CD8-positive, alpha-beta memory T cell (primary cell): ENCODE data around the gene ADPRH. TPM values are rescaled to one million over a fixed set of nuclear protein-coding genes. Genes with fewer than 3 reads are reported as not detected.
A peak's percentile ranks its signal among the peaks of the same experiment; 100 is the strongest.

Source experiments
- CTCF ChIA-PET: fragments of 350-600 bp; sonication (Branson Sonifier 250); formaldehyde crosslinking; loops from one replicate; lab custom pipeline; 2021; ENCODE audit warnings: antibody characterized with exemption; lab: Charles Lee
- POLR2A ChIA-PET: fragments of 350-600 bp; sonication (Branson Sonifier 250); formaldehyde crosslinking; loops from one replicate; lab custom pipeline; 2021; ENCODE audit warnings: antibody characterized with exemption; lab: Charles Lee
- DNase-seq, 5 donors: peaks; one replicate each; pipeline versions ENCODE4 v3.0.0 to v3.0.0-alpha.2; 2020 to 2022; ENCODE audit warnings: mixed read lengths in 1 of 5
- H3K27ac ChIP-seq: one replicate; pipeline ENCODE4 v1.7.0; 2013; ENCODE audit warnings: low read depth, mild to moderate bottlenecking, low read length, moderate library complexity
- H3K27me3 ChIP-seq: 2 replicates; pipeline ENCODE4 v1.7.0; 2013; ENCODE audit warnings: low read length, mild to moderate bottlenecking; ENCODE audit not compliant: insufficient read depth, poor library complexity, severe bottlenecking
- H3K36me3 ChIP-seq: 2 replicates; pipeline ENCODE4 v1.7.0; 2013; ENCODE audit warnings: mild to moderate bottlenecking, low read length, moderate library complexity; ENCODE audit not compliant: insufficient read depth
- H3K4me1 ChIP-seq: 2 replicates; pipeline ENCODE4 v1.7.0; 2013; ENCODE audit warnings: mild to moderate bottlenecking, low read length, moderate library complexity; ENCODE audit not compliant: insufficient read depth
- H3K4me3 ChIP-seq: 2 replicates; pipeline ENCODE4 v1.7.0; 2013; ENCODE audit warnings: mild to moderate bottlenecking, low read length
- H3K9me3 ChIP-seq: 2 replicates; pipeline ENCODE4 v1.7.0; 2013; ENCODE audit warnings: mild to moderate bottlenecking, low read length
- H3K27ac Mint-ChIP-seq, 8 donors: one replicate each; pipeline ENCODE4 v1.8.0; 2020 to 2021; ENCODE audit warnings: mixed read lengths in 8 of 8, mild to moderate bottlenecking in 6 of 8, inconsistent platforms in 3 of 8, moderate library complexity in 3 of 8
- H3K27me3 Mint-ChIP-seq, 2 donors: one replicate each; pipeline ENCODE4 v1.8.0; 2020 to 2021; ENCODE audit warnings: mixed read lengths in 2 of 2, mild to moderate bottlenecking in 1 of 2, moderate library complexity in 1 of 2
- H3K36me3 Mint-ChIP-seq, 3 donors: one replicate each; pipeline ENCODE4 v1.8.0; 2020 to 2021; ENCODE audit warnings: mixed read lengths in 3 of 3, inconsistent platforms in 1 of 3, mild to moderate bottlenecking in 1 of 3
- H3K4me1 Mint-ChIP-seq, 3 donors: one replicate each; pipeline ENCODE4 v1.8.0; 2020 to 2021; ENCODE audit warnings: mixed read lengths in 3 of 3, inconsistent platforms in 1 of 3, mild to moderate bottlenecking in 1 of 3
- H3K4me3 Mint-ChIP-seq, 7 donors: one replicate each; pipeline ENCODE4 v1.8.0; 2020 to 2021; ENCODE audit warnings: mixed read lengths in 7 of 7, mild to moderate bottlenecking in 6 of 7, moderate library complexity in 4 of 7, inconsistent platforms in 2 of 7
- H3K9me3 Mint-ChIP-seq, 5 donors: one replicate each; pipeline ENCODE4 v1.8.0; 2020 to 2022; ENCODE audit warnings: mixed read lengths in 5 of 5, mild to moderate bottlenecking in 3 of 5, moderate library complexity in 2 of 5, inconsistent platforms in 1 of 5
- polyA plus RNA-seq: library from polyadenylated mRNA; unstranded; fragments of 300-500 nt; fragmentation: Illumina TruSeq; gene quantifications from one replicate; pipeline ENCODE4 v1.2.3, GENCODE V29; 2021
- total RNA-seq, 2 experiments: library from RNA; stranded (reverse); gene quantifications; one replicate each; pipeline ENCODE4 v1.2.3, GENCODE V29; 2021

Gene ADPRH
- total and polyA plus RNA-seq, 3 experiments from 2014 or later, result 2.5 to 7.9 (median 6.8) TPM

GRCh38 chr3:119582178-119582577, 2.9 kb downstream of the ADPRH start:
- H3K9me3 Mint-ChIP-seq, result no peaks in the 10 kb centered on the region
- Histone ChIP-seq H3K27me3 (no peaks in the 10 kb centered on the region), H3K4me3 (no peak overlapping the region), H3K27ac (no peak overlapping the region), H3K9me3 (no peaks in the 10 kb centered on the region), H3K36me3 (no peaks in the 10 kb centered on the region), H3K4me1 (no peaks in the 10 kb centered on the region)
- peak overlapping the region in 2 of 8 donors; percentile 4 to 58 for H3K27ac Mint-ChIP-seq
- ChIA-PET CTCF (no interaction called here), POLR2A (no interaction called here)
- H3K4me1 Mint-ChIP-seq, result peaks cover 15 to 24% (median 15%) of the 10 kb centered on the region in 3 donors
- DNase-seq, result no peak
- peaks cover 0 to 6% (median 0%) of the 10 kb centered on the region in 3 donors for H3K36me3 Mint-ChIP-seq
- H3K4me3 Mint-ChIP-seq, result peak overlapping the region in 1 of 7 donors; percentile 35
- peaks cover 3 to 7% of the 10 kb centered on the region in 2 donors for H3K27me3 Mint-ChIP-seq

GRCh38 chr3:119585208-119585607, 5.9 kb downstream of the ADPRH start:
- H3K4me3 ChIP-seq, result no peak overlapping the region
- H3K27me3 ChIP-seq, result no peaks in the 10 kb centered on the region
- no peaks in the 10 kb centered on the region for H3K4me1 ChIP-seq
- H3K27ac ChIP-seq, result no peak overlapping the region
- ChIA-PET CTCF (no interaction called here), POLR2A (no interaction called here)
- H3K36me3 Mint-ChIP-seq, result peaks cover 0 to 1% (median 0%) of the 10 kb centered on the region in 3 donors
- DNase-seq, result no peak
- peaks cover 0 to 13% of the 10 kb centered on the region in 2 donors for H3K27me3 Mint-ChIP-seq
- no peak overlapping the region for H3K27ac Mint-ChIP-seq
- H3K9me3 Mint-ChIP-seq, result no peaks in the 10 kb centered on the region
- H3K9me3 ChIP-seq, result no peaks in the 10 kb centered on the region
- H3K4me3 Mint-ChIP-seq, result no peak overlapping the region
- H3K36me3 ChIP-seq, result no peaks in the 10 kb centered on the region
- peaks cover 4 to 13% (median 5%) of the 10 kb centered on the region in 3 donors for H3K4me1 Mint-ChIP-seq

GRCh38 chr3:119585856-119586570, 6.7 kb downstream of the ADPRH start:
- ChIA-PET POLR2A (no interaction called here), CTCF (no interaction called here)
- H3K4me1 Mint-ChIP-seq, result peaks cover 0 to 9% (median 0%) of the 10 kb centered on the region in 3 donors
- H3K36me3 Mint-ChIP-seq, result peaks cover 0 to 1% (median 0%) of the 10 kb centered on the region in 3 donors
- H3K4me1 ChIP-seq, result no peaks in the 10 kb centered on the region
- no peak overlapping the region for H3K27ac ChIP-seq
- H3K4me3 ChIP-seq, result no peak overlapping the region
- H3K27ac Mint-ChIP-seq, result no peak overlapping the region
- no peaks in the 10 kb centered on the region for H3K36me3 ChIP-seq
- peaks cover 0 to 16% of the 10 kb centered on the region in 2 donors for H3K27me3 Mint-ChIP-seq
- H3K9me3 Mint-ChIP-seq, result no peaks in the 10 kb centered on the region
- no peaks in the 10 kb centered on the region for H3K9me3 ChIP-seq
- H3K4me3 Mint-ChIP-seq, result no peak overlapping the region
- no peaks in the 10 kb centered on the region for H3K27me3 ChIP-seq
- no peak for DNase-seq

GRCh38 chr3:119586733-119587172, 7.5 kb downstream of the ADPRH start:
- Mint-ChIP-seq H3K27ac (no peak overlapping the region), H3K4me3 (no peak overlapping the region), H3K9me3 (no peaks in the 10 kb centered on the region), H3K27me3 (peaks cover under 1 to 16% of the 10 kb centered on the region in 2 donors), H3K4me1 (peaks cover 0 to 6% (median 0%) of the 10 kb centered on the region in 3 donors), H3K36me3 (peaks cover 0 to 1% (median 0%) of the 10 kb centered on the region in 3 donors)
- no peak for DNase-seq
- Histone ChIP-seq H3K27ac (no peak overlapping the region), H3K36me3 (no peaks in the 10 kb centered on the region), H3K9me3 (no peaks in the 10 kb centered on the region), H3K4me1 (no peaks in the 10 kb centered on the region), H3K27me3 (no peaks in the 10 kb centered on the region), H3K4me3 (no peak overlapping the region)
- CTCF ChIA-PET, result interaction anchor here (1.2 kb wide), 1 partner anchor 15 kb away, joined by 4 read pairs; no protein-coding TSS in a partner anchor
- POLR2A ChIA-PET, result no interaction called here

- POLR2A ChIA-PET, result no interaction called here
- Histone ChIP-seq H3K27me3 (no peaks in the 10 kb centered on the region), H3K4me1 (no peaks in the 10 kb centered on the region), H3K9me3 (no peaks in the 10 kb centered on the region), H3K36me3 (no peaks in the 10 kb centered on the region), H3K27ac (no peak overlapping the region), H3K4me3 (no peak overlapping the region)
- Mint-ChIP-seq H3K27ac (no peak overlapping the region), H3K9me3 (no peaks in the 10 kb centered on the region), H3K36me3 (peaks cover 0 to 1% (median 0%) of the 10 kb centered on the region in 3 donors), H3K4me3 (no peak overlapping the region), H3K4me1 (no peaks in the 10 kb centered on the region), H3K27me3 (peaks cover 6 to 16% of the 10 kb centered on the region in 2 donors)
- no peak for DNase-seq
- CTCF ChIA-PET, result interaction anchor here (1.2 kb wide), 1 partner anchor 13 kb away, joined by 4 read pairs; no protein-coding TSS in a partner anchor
Observed at GRCh38 chr3:119588112-119588511, 8.8 kb downstream of the ADPRH start.

GRCh38 chr3:119589102-119589773, 9.9 kb downstream of the ADPRH start:
- ChIA-PET POLR2A (no interaction called here), CTCF (no interaction called here)

GRCh38 chr3:119590706-119591105, 11.4 kb downstream of the ADPRH start:
- peaks cover 0 to 1% (median 0%) of the 10 kb centered on the region in 3 donors for H3K36me3 Mint-ChIP-seq
- H3K27me3 Mint-ChIP-seq, result peaks cover 6 to 16% of the 10 kb centered on the region in 2 donors
- Histone ChIP-seq H3K27me3 (no peaks in the 10 kb centered on the region), H3K4me3 (no peak overlapping the region), H3K36me3 (no peaks in the 10 kb centered on the region), H3K4me1 (no peaks in the 10 kb centered on the region), H3K9me3 (no peaks in the 10 kb centered on the region), H3K27ac (no peak overlapping the region)
- H3K27ac Mint-ChIP-seq, result peak overlapping the region in 1 of 8 donors; percentile 68
- H3K9me3 Mint-ChIP-seq, result no peaks in the 10 kb centered on the region
- no peak for DNase-seq
- H3K4me3 Mint-ChIP-seq, result no peak overlapping the region
- no peaks in the 10 kb centered on the region for H3K4me1 Mint-ChIP-seq
- ChIA-PET POLR2A (no interaction called here), CTCF (no interaction called here)

More at GRCh38 chr3:119589102-119589773, 9.9 kb downstream of the ADPRH start:
- Histone ChIP-seq H3K27me3 (no peaks in the 10 kb centered on the region), H3K27ac (no peak overlapping the region), H3K4me1 (no peaks in the 10 kb centered on the region), H3K36me3 (no peaks in the 10 kb centered on the region), H3K4me3 (no peak overlapping the region), H3K9me3 (no peaks in the 10 kb centered on the region)
- Mint-ChIP-seq H3K36me3 (peaks cover 0 to 1% (median 0%) of the 10 kb centered on the region in 3 donors), H3K4me3 (no peak overlapping the region), H3K27me3 (peaks cover 6 to 16% of the 10 kb centered on the region in 2 donors), H3K9me3 (no peaks in the 10 kb centered on the region), H3K4me1 (no peaks in the 10 kb centered on the region), H3K27ac (no peak overlapping the region)
- DNase-seq, result no peak

GRCh38 chr3:119592861-119593260, 13.6 kb downstream of the ADPRH start:
- no peaks in the 10 kb centered on the region for H3K4me1 Mint-ChIP-seq
- CTCF ChIA-PET, result no interaction called here
- H3K9me3 ChIP-seq, result no peaks in the 10 kb centered on the region
- H3K9me3 Mint-ChIP-seq, result no peaks in the 10 kb centered on the region
- peaks cover 0 to 1% (median 0%) of the 10 kb centered on the region in 3 donors for H3K36me3 Mint-ChIP-seq
- H3K27me3 Mint-ChIP-seq, result peaks cover 6 to 16% of the 10 kb centered on the region in 2 donors
- POLR2A ChIA-PET, result no interaction called here
- H3K4me3 Mint-ChIP-seq, result no peak overlapping the region
- no peaks in the 10 kb centered on the region for H3K27me3 ChIP-seq
- H3K4me3 ChIP-seq, result no peak overlapping the region
- no peak overlapping the region for H3K27ac ChIP-seq
- DNase-seq, result no peak
- no peak overlapping the region for H3K27ac Mint-ChIP-seq
- H3K4me1 ChIP-seq, result no peaks in the 10 kb centered on the region
- H3K36me3 ChIP-seq, result no peaks in the 10 kb centered on the region
